ENCODE measurements around the gene C16orf78.

Gene C16orf78, protein sequence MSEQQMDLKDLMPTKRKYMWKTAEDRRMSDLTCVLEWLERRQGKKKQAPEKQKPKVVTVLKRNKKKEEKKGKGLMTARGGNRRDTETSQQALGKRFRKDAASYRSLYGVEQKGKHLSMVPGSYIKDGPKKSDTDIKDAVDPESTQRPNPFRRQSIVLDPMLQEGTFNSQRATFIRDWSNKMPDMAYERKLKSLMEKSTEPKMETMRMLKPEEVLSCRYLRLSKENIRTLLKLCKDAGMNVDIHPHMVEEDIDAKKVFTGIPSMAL

GRCh38 chr16:49373504-49373903, at the start of gene C16orf78:
TSS of gene C16orf78 (plus strand) at chr16:49373804. CDS start at chr16:49373940, 136 bp downstream.
- no peak for DNase-seq

DNA sequence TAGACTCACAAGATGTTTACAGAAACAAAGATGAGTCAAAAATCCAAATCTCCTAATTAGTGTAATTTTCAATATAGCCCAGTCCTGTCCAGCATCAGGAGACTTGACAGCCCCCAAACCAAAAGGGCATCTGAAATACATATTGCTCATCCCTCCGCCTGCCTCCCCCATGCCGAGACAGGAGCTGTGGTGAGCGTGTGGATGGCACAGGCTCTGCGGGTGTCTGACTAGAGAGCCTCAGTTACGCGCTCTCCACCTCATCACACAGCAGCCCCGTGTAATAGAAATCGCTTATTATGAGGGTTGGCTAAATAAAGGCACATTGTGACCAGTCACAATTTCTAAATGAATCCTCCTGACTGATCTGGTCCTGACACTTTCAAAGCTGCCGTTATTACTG, 48.9 kb upstream of the C16orf78 start:
- no peak for DNase-seq

- DNase-seq, result no peak
Measured at GRCh38 chr16:49327466-49327865, 46.1 kb upstream of the C16orf78 start.

- no peak for DNase-seq
Measured at GRCh38 chr16:49328325-49328724, 45.3 kb upstream of the C16orf78 start.

DNA sequence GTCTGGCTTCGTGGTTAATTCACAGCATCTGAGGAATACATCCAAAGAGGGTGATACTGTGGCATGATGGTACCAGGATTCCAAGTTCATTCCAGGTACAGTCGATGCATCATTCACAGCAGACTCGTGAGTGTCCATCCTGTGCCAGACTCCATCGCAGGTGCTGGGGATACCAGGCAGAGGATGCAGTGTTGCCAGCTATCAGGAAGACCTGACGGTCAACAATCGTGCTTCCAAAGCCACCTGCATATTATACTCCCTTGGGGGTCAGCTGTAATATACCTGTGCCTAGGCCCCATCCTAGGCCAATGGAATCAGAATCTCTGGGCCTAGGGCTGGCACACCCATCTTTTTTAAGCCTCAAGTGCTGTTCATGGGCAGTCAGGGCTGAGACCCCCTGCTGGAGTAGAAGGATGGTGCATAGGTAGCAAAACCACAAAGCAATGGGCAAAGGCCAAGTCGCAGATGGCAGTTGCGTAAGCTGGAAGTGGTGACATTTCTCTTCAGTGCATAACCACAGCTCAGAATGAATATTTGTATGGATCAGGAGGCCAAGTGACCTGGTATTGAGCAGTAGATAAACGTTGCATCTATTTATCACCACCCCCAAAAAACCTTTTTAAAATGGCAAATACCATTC, 42.9 kb upstream of the C16orf78 start:
- DNase-seq, result no peak

GRCh38 chr16:49332589-49333258, 40.9 kb upstream of the C16orf78 start:
- no peak for DNase-seq

GRCh38 chr16:49333259-49333597, 40.4 kb upstream of the C16orf78 start:
- DNase-seq, result no peak

GRCh38 chr16:49335828-49336227, 37.8 kb upstream of the C16orf78 start:
- no peak for DNase-seq

GRCh38 chr16:49336581-49336980, 37.0 kb upstream of the C16orf78 start:
- DNase-seq, result no peak

DNA sequence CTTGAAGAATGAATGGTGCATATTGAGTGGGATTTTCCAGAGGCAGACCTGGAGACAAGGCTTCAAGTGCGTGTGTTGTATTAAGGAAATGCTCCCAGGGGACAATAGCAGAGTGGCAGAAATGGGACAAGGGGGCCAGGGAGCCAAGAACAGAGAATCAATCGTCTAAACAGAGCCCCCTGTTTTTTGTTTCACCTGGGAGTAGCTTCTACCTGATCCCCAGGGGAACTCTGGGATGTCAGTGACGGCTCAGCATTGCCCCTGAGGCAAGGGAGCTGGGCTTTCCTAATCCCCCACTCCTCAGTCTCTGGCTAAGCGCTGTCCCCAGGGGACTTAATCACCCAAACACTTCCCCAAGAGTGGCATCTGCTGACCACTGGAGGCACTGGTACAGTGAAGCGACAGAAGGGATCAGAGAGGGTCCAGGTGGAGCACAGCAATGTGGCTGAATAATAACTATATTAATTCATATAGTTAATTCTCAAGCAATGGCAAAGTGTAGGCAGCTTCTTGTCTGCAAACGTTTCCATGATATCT, 35.7 kb upstream of the C16orf78 start:
- no peak for DNase-seq

DNA sequence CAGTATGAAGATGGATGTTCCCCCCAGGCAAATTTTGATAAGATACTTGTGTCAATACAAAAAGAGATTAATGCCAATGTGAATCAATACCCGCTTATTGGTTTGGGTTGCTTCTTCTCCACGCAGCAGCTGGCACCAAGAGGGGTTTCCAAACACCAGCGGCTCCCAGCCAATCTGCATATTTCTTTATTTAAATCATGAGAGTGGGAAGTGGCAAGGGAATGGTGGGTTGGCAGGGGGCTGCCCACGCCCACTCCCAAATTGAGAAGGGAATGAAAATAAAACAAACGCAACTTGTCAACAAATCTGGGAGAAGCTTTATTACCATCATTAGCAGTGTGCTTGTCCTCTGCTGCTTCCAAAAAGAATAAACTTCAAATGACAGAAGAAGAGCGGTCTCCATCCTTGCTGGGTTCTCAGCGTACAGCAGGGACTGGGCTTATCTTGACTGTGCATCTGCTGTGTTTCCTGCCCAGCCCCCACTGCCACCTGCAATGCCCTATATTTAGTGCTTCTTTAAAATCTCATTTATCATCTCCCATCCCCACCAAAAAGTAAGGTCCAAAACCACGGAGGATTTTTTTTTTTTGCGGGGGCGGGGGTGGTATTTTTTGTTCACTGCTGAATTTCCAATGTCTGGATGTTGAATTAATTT, 34.9 kb upstream of the C16orf78 start:
- no peak for DNase-seq

- DNase-seq, result no peak
Measured at GRCh38 chr16:49340466-49340865, 33.1 kb upstream of the C16orf78 start.

- DNase-seq, result no peak
Measured at GRCh38 chr16:49341706-49342105, 31.9 kb upstream of the C16orf78 start.

- DNase-seq, result no peak
Measured at GRCh38 chr16:49342336-49343265, 31.0 kb upstream of the C16orf78 start.

- DNase-seq, result no peak
Measured at GRCh38 chr16:49343291-49343690, 30.3 kb upstream of the C16orf78 start.

DNA sequence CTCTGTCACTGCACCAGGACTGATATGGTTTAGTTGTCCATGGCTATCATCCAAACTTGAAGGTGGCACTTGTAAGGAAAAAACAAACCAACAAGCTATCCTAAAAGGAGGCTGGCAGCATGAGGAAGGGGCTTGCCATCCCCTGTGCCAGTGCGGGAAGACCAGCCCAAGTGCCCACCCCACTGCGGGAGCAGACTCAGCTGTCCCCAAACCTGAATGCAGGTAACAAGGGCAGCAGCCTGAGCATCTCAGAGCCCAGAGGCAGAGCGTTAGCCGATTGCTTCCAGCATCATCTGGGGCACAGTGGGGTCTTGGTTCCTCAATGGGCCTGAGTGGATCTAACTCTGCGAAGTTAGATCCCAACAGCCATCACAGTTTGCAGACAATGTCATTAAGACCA, 29.2 kb upstream of the C16orf78 start:
- no peak for DNase-seq

GRCh38 chr16:49345829-49346228, 27.8 kb upstream of the C16orf78 start:
- DNase-seq, result peak; percentile 19 to 20

DNA sequence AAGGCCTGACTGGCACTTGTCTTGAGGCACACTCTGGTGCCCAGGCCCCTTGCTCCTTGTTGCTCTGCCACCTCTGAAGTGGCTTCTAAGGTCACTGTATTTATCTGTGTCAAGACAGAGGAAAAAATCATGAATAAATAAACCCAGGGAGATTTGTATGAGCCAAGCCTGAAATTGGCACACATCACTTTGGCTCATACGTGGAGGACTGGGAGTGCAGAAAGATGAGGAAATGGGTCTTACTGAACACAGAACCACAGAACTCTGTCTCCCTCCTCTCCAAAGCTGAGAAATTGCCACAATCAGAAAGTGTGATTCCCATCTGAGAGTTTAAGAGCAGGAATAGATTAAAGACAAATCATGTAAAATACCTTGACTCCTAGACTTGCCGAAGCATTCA, 27.1 kb upstream of the C16orf78 start:
- DNase-seq, result no peak

- no peak for DNase-seq
Measured at GRCh38 chr16:49347476-49347875, 26.1 kb upstream of the C16orf78 start.

GRCh38 chr16:49348408-49349176, 25.0 kb upstream of the C16orf78 start:
- no peak for DNase-seq

GRCh38 chr16:49349446-49350168, 24.0 kb upstream of the C16orf78 start:
- DNase-seq, result no peak
